Uterus (tissue), 4 donors: ENCODE measurements around the gene HDAC5. TPM values are rescaled to one million over a fixed set of nuclear protein-coding genes. Genes with fewer than 3 reads are reported as not detected.
"Not testable (repeated sequence)": the region's sequence is repeated elsewhere in the genome, so short reads cannot be mapped to it uniquely, and the experiment has no call there.

Experiments
- DNase-seq, 2 donors: peaks; one replicate each; pipeline ENCODE4 v3.0.0-alpha.2; 2019 to 2020
- H3K27ac ChIP-seq, 2 donors: fragments of 200-600 bp; sonication (generic); 1 replicate in 1 of 2; 2 replicates in 1 of 2; pipeline ENCODE4 v1.5.1; 2016 to 2018
- H3K27me3 ChIP-seq, 2 donors: fragments of 200-600 bp; sonication (generic); one replicate each; pipeline ENCODE4 v1.5.1; 2018 to 2019; ENCODE audit warnings: control low read depth in 1 of 2
- H3K36me3 ChIP-seq, 2 donors: fragments of 200-600 bp; sonication (generic); one replicate each; pipeline ENCODE4 v1.5.1; 2019; ENCODE audit warnings: control low read depth in 1 of 2
- H3K4me1 ChIP-seq, 2 donors: fragments of 200-600 bp; sonication (generic); one replicate each; pipeline ENCODE4 v1.5.1; 2018 to 2019; ENCODE audit warnings: control low read depth in 1 of 2
- H3K4me3 ChIP-seq, 2 donors: fragments of 200-600 bp; sonication (generic); 1 replicate in 1 of 2; 2 replicates in 1 of 2; pipeline ENCODE4 v1.5.1; 2018 to 2019; ENCODE audit warnings: mild to moderate bottlenecking in 1 of 2
- H3K9me3 ChIP-seq, 2 donors: fragments of 200-600 bp; sonication (generic); one replicate each; pipeline ENCODE4 v1.5.1; 2019; ENCODE audit warnings: control low read depth in 1 of 2
- POLR2A ChIP-seq, 2 donors: fragments of 450-650 bp; IDR thresholded peaks; one replicate each; pipeline ENCODE4 v1.6.1; 2016; ENCODE audit warnings: antibody characterized with exemption in 2 of 2, mild to moderate bottlenecking in 1 of 2, moderate library complexity in 1 of 2
- intact Hi-C: fragments of 100-400 bp; cut with DNase I; formaldehyde crosslinking; loops from one replicate; pipeline ENCODE4 v1.15.1; 2023; ENCODE audit warnings: low total_unique reads
- total RNA-seq, 4 donors: library from RNA; depleted of rRNA in 3 of 4; stranded (reverse); fragments of >200 nt in 3 of 4; gene quantifications; one replicate each; pipeline versions ENCODE4 v1.1.0 to v1.2.4, GENCODE V29; 2014 to 2023
- TF ChIP-seq, protein P1 (sequence below), 4 experiments: fragments of 200-600 bp in 2 of 4; fragments of 450-650 bp in 2 of 4; sonication (generic) in 2 of 4; IDR thresholded peaks; one replicate each; pipeline ENCODE4 v1.5.1; 2016 to 2019; ENCODE audit warnings: antibody characterized with exemption in 4 of 4, mild to moderate bottlenecking in 2 of 4, moderate library complexity in 1 of 4
- donor health status: DM: yes; HTN: yes; CAD: no.

HDAC5 gene
- total RNA-seq, 4 donors from 2014 or later = 35.9 to 74.1 (median 58.0) TPM

GRCh38 chr17:44137891-44138709 is 14.7 kb upstream of the HDAC5 start:
- peak; percentile 88 to 94 for DNase-seq
- peak overlapping the region in 1 of 2 donors; percentile 3 for H3K4me3 ChIP-seq

GRCh38 chr17:44134752-44135568 is 11.5 kb upstream of the HDAC5 start:
- peaks cover 3 to 4% of the 10 kb centered on the region in 2 donors for H3K4me1 ChIP-seq
- no peak for TF ChIP-seq POLR2A (IDR thresholded peaks at IDR 0.05)
- TF ChIP-seq, protein P1, sequence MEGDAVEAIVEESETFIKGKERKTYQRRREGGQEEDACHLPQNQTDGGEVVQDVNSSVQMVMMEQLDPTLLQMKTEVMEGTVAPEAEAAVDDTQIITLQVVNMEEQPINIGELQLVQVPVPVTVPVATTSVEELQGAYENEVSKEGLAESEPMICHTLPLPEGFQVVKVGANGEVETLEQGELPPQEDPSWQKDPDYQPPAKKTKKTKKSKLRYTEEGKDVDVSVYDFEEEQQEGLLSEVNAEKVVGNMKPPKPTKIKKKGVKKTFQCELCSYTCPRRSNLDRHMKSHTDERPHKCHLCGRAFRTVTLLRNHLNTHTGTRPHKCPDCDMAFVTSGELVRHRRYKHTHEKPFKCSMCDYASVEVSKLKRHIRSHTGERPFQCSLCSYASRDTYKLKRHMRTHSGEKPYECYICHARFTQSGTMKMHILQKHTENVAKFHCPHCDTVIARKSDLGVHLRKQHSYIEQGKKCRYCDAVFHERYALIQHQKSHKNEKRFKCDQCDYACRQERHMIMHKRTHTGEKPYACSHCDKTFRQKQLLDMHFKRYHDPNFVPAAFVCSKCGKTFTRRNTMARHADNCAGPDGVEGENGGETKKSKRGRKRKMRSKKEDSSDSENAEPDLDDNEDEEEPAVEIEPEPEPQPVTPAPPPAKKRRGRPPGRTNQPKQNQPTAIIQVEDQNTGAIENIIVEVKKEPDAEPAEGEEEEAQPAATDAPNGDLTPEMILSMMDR (IDR thresholded peaks at IDR 0.05) = no peak
- intact Hi-C loops = no loop called here

More at GRCh38 chr17:44137891-44138709, 14.7 kb upstream of the HDAC5 start:
- no peaks in the 10 kb centered on the region for H3K27me3 ChIP-seq
- peak overlapping the region; percentile 39 to 83 for H3K27ac ChIP-seq
- H3K4me1 ChIP-seq = peaks cover 3 to 4% of the 10 kb centered on the region in 2 donors
- no peaks in the 10 kb centered on the region for H3K36me3 ChIP-seq
- intact Hi-C loops = no loop called here
- TF ChIP-seq, protein P1 (IDR thresholded peaks at IDR 0.05) = no peak
- TF ChIP-seq POLR2A (IDR thresholded peaks at IDR 0.05) = peak in 1 of 2 donors; percentile 51
- H3K9me3 ChIP-seq = no peaks in the 10 kb centered on the region

DNA sequence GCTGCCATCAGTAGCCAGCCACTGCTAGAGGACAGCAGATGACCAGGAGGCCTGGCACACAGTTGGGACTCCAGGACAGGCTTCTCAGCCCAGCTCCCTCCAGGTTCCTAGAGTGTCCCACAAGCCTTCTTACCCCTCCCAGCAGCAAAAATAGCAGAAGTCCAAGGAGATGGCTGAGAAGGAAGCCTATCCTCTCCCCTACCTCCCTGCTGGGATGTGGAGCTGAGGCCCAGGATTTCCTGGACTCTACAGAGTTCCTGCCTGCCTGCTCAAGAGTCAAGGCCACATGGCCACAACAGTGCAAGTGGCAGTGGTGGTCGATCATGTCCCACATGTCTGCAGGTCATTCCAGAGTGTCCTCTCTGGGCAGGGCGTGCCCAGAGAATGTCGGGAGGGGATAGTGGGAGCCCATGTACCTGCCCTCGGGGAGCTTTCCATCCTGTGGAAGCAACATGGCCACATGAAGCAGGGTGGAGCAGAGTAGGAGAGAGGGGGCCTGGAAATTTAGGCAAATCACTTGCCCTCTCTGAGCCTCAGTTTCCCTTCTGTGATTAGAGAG is 10.6 kb upstream of the HDAC5 start:
- intact Hi-C loops = no loop called here
- H3K4me3 ChIP-seq = no peak overlapping the region
- H3K4me1 ChIP-seq = peaks cover 3 to 4% of the 10 kb centered on the region in 2 donors
- TF ChIP-seq POLR2A (IDR thresholded peaks at IDR 0.05) = no peak
- TF ChIP-seq, protein P1 (IDR thresholded peaks at IDR 0.05) = no peak
- H3K27ac ChIP-seq = no peak overlapping the region
- no peaks in the 10 kb centered on the region for H3K9me3 ChIP-seq
- no peaks in the 10 kb centered on the region for H3K36me3 ChIP-seq
- no peak for DNase-seq
- no peaks in the 10 kb centered on the region for H3K27me3 ChIP-seq

More at GRCh38 chr17:44134752-44135568, 11.5 kb upstream of the HDAC5 start:
- Histone ChIP-seq H3K36me3 (no peaks in the 10 kb centered on the region), H3K9me3 (no peaks in the 10 kb centered on the region), H3K27ac (no peak overlapping the region), H3K4me3 (no peak overlapping the region), H3K27me3 (no peaks in the 10 kb centered on the region)
- no peak for DNase-seq

DNA sequence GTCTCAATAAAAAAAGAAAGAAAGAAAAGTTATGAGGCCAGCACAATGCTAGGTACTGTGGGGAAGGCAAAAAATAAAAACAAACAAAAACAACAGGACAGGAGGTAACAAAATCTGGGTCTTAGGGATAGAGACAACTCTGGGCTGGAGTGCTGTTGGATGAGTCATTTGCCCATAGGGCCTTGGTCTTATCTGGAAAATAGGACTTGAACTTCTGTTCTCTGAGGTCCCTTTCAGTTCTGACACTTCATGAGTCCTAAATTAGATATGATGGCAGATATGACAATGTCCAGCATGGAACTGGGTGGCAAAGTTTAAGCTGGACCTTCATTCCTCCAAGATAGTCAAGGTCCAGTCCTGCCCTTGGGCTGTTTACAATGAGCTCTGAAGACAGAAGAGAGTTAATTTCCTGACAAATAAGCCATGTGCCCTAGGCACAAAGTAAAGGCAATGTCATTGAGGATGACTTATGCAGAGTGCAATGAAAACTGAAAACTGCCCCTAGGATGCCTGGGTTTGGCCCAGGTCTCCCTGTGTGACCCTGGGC is 8.9 kb upstream of the HDAC5 start:
- DNase-seq = no peak
- intact Hi-C loops = no loop called here
- no peak for TF ChIP-seq POLR2A (IDR thresholded peaks at IDR 0.05)
- TF ChIP-seq, protein P1 (IDR thresholded peaks at IDR 0.05) = no peak
- Histone ChIP-seq H3K4me1 (no peaks in the 10 kb centered on the region), H3K9me3 (no peaks in the 10 kb centered on the region), H3K4me3 (no peak overlapping the region), H3K36me3 (no peaks in the 10 kb centered on the region), H3K27me3 (no peaks in the 10 kb centered on the region), H3K27ac (no peak overlapping the region)

GRCh38 chr17:44131372-44131771 is 7.9 kb upstream of the HDAC5 start:
- H3K4me1 ChIP-seq, H3K9me3 ChIP-seq, intact Hi-C loops, H3K4me3 ChIP-seq, H3K36me3 ChIP-seq, H3K27ac ChIP-seq, H3K27me3 ChIP-seq, DNase-seq: not testable (repeated sequence)
